KBM-7 (cell line): ENCODE data around the gene MAPRE2.
A peak's percentile ranks its signal among the peaks of the same experiment; 100 is the strongest.

ENCODE experiments used
- DNase-seq: peaks from one replicate; pipeline ENCODE4 v3.0.0-alpha.2; 2015
- in situ Hi-C: fragments of 300-500 bp; cut with MboI; formaldehyde crosslinking; loops from 2 replicates; pipeline ENCODE4 v1.14.3; 2020; ENCODE audit warnings: low sequenced_read_pairs, low pct_unique_long_range_greater_than_20kb, mixed read lengths

The MAPRE2 gene

GRCh38 chr18:35029770-35030169 is 11.4 kb upstream of the MAPRE2 start:
- DNase-seq, result no peak
- in situ Hi-C loops, result no loop called here

GRCh38 chr18:35030277-35030989 is 10.8 kb upstream of the MAPRE2 start:
- DNase-seq, result no peak
- in situ Hi-C loops, result no loop called here

DNA sequence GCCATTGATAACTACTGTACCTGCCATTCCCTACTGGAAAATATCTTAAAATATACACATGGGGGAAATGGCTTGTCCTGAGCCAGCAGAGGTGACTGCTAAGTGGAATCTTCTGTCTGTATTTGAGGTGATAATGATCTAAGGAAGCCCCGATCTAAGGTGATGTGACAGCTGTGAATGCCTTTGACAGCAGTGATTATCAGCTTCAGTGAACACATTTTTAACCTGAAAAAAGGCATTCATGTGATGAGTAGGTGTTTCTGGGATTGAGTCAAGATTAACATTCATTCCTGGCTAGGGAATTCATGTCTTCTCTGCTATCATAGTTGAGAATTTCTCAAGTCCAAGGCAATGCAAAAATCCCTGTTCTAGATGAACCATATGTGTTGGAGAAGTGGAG is 9.1 kb upstream of the MAPRE2 start:
- in situ Hi-C loops, result no loop called here
- no peak for DNase-seq

- in situ Hi-C loops, result no loop called here
Observed at GRCh38 chr18:35038029-35038428, 3.2 kb upstream of the MAPRE2 start.

GRCh38 chr18:35038881-35039491 is 2.2 kb upstream of the MAPRE2 start:
- DNase-seq, result peak; percentile 80
- in situ Hi-C loops, result no loop called here

More at GRCh38 chr18:35038029-35038428, 3.2 kb upstream of the MAPRE2 start:
- DNase-seq, result no peak

GRCh38 chr18:35040638-35040987 is 600 bp upstream of the MAPRE2 start:
- in situ Hi-C loops, result no loop called here
- DNase-seq, result no peak

DNA sequence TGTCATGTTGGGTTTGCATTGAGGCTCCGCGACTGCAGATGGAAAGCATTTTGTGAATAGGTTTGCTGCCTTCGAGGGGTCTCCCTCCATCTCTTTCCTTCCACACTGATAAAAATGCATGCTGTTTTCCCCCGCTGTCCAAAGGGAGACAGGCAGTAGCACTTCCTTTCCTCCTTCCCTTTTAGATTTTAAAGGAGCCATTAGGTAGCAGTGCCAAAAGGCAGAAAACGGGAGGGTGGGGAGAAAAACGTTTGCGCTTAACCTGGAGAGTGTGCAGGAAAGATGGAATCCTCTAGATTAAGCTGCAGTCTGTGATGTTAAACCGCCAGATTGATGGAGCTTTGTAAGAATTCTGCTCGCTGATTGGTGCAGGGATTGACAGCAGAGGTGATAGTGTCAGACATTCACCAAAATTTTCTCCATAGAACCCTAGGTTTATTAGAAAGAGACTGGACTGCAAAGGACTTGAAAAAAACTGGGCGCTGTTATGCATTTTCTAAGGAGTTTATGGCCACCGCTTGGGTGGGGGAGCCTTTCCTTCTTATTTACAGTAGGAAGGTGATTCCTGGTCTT is 688 bp downstream of the MAPRE2 start:
- no peak for DNase-seq
- in situ Hi-C loops, result no loop called here

- no peak for DNase-seq
- in situ Hi-C loops, result no loop called here
Observed at GRCh38 chr18:35042389-35043071, 1.3 kb downstream of the MAPRE2 start.

DNA sequence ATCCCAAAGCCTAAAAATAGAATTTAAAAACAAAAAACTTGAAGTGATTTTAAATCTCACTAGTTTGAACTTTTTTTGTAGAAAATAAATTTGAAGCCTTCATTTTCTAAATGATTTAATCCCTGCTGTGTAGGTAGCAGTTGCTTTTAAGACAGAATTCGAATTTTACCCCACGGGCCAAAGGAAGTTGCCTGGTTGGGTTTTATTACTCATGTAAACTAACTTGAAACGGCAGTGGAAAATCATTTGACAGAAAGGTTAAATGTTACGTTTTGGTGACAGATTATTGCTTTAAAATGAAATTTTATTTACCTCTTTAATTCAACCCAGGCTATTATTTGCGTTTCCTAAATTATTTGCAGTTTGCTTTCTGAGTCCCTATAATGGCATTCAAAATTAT is 2.0 kb downstream of the MAPRE2 start:
- no peak for DNase-seq
- in situ Hi-C loops, result no loop called here

DNA sequence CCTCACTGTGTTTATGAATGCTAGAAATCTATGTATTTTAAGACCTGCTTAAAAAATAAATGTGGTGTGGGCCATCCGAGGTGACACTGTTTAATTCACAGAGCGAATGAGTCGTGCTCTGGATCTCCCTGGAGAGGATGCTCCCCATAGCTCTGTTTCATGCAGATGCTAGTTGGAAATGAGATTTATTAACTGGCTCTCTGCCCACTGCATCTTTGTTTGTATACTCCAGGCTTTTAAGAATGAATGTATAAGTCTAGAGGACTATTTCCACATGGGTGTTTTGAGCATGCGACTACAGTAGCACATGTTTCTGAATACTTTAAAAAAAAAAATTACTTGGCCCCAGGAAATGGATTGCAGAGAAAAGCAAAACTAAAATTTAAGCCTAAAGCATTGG is 3.9 kb downstream of the MAPRE2 start:
- in situ Hi-C loops, result no loop called here
- no peak for DNase-seq

DNA sequence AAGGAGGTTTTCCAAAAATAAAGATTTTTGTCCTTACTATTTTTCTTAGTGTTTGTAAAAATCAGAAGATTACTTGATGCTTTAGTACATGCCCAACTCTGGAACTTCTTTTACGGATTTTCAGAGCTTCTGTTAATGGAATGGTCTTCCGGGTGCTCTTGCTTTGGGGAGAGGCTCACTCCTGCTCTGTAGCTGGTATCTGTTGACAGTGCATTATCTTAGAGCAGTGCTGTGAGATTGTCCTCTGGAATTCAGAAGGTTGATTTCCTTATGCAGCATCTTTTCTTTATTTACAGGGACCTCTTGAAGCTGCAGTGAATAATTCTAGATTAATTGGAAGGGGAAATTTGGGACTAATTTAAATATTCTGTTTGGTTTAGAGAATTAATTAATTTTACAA is 4.6 kb downstream of the MAPRE2 start:
- DNase-seq, result no peak
- in situ Hi-C loops, result no loop called here

GRCh38 chr18:35047697-35048292 is 6.6 kb downstream of the MAPRE2 start:
- in situ Hi-C loops, result no loop called here
- no peak for DNase-seq

DNA sequence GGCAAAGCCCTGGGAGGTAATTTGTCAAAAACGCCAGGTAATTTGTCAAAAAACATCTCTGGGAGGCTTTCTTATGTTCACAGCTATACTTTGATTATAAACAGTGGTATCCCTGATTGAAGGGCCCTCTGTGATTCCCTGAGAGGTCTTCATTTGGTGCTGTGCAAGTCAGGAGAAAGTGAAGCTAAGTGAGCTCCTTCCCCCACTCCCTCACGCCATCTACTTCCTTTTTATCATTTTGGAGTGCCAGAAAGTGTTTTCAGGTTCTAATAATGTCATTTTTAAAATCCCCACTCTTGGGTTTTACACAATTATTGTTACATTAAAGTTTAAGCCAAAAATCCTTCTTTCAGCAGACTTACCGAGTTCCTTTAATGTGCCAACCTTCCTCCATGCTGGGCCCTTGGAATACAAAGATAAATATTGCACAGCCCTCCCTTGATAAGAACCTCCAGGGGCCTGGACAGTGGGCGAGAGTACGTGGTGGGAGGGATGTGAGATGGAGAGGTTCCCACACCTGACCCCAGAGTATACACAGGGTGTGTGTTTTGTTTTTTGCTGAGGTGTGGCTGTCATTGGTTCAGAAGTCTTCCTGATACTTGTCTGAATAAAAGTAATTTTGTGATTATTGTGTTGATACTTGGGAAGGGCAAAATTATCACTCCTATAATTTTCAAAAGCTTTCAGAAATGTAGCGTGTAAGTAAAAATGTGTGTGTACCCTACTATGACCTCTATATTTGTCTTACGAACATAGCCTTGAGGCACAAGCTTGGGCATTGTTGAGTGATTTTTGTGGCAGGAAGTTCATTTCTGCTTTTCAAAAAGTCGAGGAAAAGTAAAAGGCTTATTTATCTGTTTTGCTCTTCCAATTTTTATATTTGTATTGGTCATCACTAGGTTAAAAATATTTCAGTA is 8.2 kb downstream of the MAPRE2 start:
- DNase-seq, result peak; percentile 55
- in situ Hi-C loops, result no loop called here

GRCh38 chr18:35050028-35050546 is 8.9 kb downstream of the MAPRE2 start:
- no peak for DNase-seq
- in situ Hi-C loops, result no loop called here

DNA sequence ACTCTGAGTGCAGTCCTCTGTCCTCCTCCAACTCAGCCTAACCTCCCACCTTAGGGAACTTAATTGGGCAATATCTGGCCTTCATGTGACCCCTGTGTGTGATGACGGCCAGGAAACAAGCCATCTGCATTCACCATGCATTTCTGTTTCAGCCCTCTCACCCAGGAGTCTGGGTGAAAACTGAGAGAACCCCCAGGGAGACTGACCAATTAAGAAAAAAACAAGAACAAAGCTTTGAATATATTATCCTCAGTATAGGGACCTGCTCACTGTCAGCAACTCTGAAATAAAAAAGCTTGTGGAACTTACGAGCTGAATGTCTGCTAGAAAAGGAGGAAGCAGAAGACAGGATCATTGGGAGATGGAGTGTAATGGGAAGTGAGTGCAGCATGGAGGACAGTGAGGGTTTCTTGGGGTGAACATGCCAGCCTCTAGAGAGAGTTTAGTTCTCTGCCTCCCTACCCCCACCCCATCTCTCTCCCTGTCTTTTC is 9.5 kb downstream of the MAPRE2 start:
- peak; percentile 70 for DNase-seq
- in situ Hi-C loops, result no loop called here

DNA sequence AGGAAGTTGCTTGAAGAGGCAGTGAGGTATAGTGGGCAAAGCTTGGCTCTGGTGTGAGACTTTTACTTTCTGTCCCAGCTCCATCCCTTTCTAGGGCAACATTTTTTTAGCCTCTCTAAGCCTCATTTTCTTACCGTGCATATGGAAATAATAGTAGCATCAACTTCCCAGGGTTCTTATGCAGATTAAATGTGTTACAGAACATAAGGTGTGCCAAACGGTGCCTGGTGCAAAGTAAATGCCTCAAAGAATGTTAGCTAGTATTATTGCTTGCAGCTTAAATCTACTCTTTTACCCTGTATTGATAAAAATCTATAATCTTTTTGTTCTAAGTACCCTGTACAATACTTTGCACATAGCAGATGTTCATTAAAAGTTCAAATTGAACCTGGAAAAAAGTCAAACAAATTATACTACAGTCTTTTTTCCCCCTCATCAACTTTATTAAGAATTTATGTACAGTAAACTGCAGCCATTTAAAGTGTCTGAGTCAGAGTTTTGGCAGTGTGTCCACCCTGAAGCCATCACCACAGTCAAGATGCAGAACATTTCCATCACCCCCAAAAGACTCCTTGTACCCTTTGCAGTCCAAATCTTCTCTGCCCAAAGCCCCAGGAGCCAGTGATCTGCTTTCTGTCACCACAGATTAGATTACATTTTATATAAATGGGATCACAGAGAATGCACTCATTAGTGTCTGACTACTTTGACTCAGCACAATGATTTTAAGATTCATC is 10.6 kb downstream of the MAPRE2 start:
- in situ Hi-C loops, result no loop called here
- no peak for DNase-seq

- DNase-seq, result no peak
- in situ Hi-C loops, result no loop called here
Observed at GRCh38 chr18:35054401-35054800, 13.2 kb downstream of the MAPRE2 start.

GRCh38 chr18:35055105-35055504 is 13.9 kb downstream of the MAPRE2 start:
- DNase-seq, result no peak
- in situ Hi-C loops, result no loop called here
